H9 (cell line): ENCODE results near the gene CHMP6. TPM values are rescaled to one million over a fixed set of nuclear protein-coding genes. Genes with fewer than 3 reads are reported as not detected.

Source experiments
- DNase-seq: peaks from one replicate; pipeline ENCODE4 v3.0.0-alpha.2; 2017
- H2AFZ ChIP-seq: one replicate; pipeline ENCODE4 v1.6.1; 2013; ENCODE audit warnings: mild to moderate bottlenecking, low read length, control low read depth, moderate library complexity
- H2AK5ac ChIP-seq: 2 replicates; pipeline ENCODE4 v1.6.1; 2013; ENCODE audit warnings: low read length, control low read depth, mixed read lengths; ENCODE audit not compliant: insufficient read length
- H2BK120ac ChIP-seq: one replicate; pipeline ENCODE4 v1.6.1; 2013; ENCODE audit warnings: low read depth, mild to moderate bottlenecking, low read length, control low read depth, inconsistent platforms; ENCODE audit not compliant: poor library complexity, severe bottlenecking
- H2BK12ac ChIP-seq: 2 replicates; pipeline ENCODE4 v1.6.1; 2013; ENCODE audit warnings: low read length, control low read depth, mixed read lengths, low read depth; ENCODE audit not compliant: insufficient read length
- H2BK15ac ChIP-seq: 2 replicates; pipeline ENCODE4 v1.6.1; 2013; ENCODE audit warnings: low read depth, low read length, control low read depth
- H2BK20ac ChIP-seq: one replicate; pipeline ENCODE4 v1.6.1; 2013; ENCODE audit warnings: low read depth, mild to moderate bottlenecking, low read length, control low read depth, inconsistent platforms; ENCODE audit not compliant: poor library complexity, severe bottlenecking
- H2BK5ac ChIP-seq: 2 replicates; pipeline ENCODE4 v1.6.1; 2013; ENCODE audit warnings: low read length, control low read depth, mixed read lengths; ENCODE audit not compliant: insufficient read length
- H3K14ac ChIP-seq: 2 replicates; pipeline ENCODE4 v1.6.1; 2013; ENCODE audit warnings: low read length, control low read depth; ENCODE audit not compliant: insufficient read depth
- H3K18ac ChIP-seq: 2 replicates; pipeline ENCODE4 v1.6.1; 2013; ENCODE audit warnings: low read depth, mild to moderate bottlenecking, mixed read lengths, low read length, control low read depth; ENCODE audit not compliant: insufficient read length
- H3K23ac ChIP-seq: 2 replicates; pipeline ENCODE4 v1.6.1; 2013; ENCODE audit warnings: low read length, control low read depth, mixed read lengths, low read depth; ENCODE audit not compliant: insufficient read length
- H3K23me2 ChIP-seq: 2 replicates; pipeline ENCODE4 v1.6.1; 2013; ENCODE audit warnings: low read depth, mild to moderate bottlenecking, mixed read lengths, low read length, control low read depth; ENCODE audit not compliant: insufficient read length, poor library complexity, severe bottlenecking
- H3K27ac ChIP-seq: 2 replicates; pipeline ENCODE4 v1.5.1; 2013; ENCODE audit warnings: low read length, control low read depth, mixed read lengths, low read depth; ENCODE audit not compliant: insufficient read length
- H3K27me3 ChIP-seq: 2 replicates; pipeline ENCODE4 v1.6.1; 2013; ENCODE audit warnings: low read length, control low read depth, inconsistent platforms; ENCODE audit not compliant: insufficient read depth
- H3K4ac ChIP-seq: 2 replicates; pipeline ENCODE4 v1.6.1; 2013; ENCODE audit warnings: low read depth, mild to moderate bottlenecking, control low read depth, inconsistent platforms, low read length, moderate library complexity
- H3K4me1 ChIP-seq: 2 replicates; pipeline ENCODE4 v1.6.1; 2013; ENCODE audit warnings: low read length, control low read depth, inconsistent platforms; ENCODE audit not compliant: insufficient read depth
- H3K4me2 ChIP-seq: 2 replicates; pipeline ENCODE4 v1.6.1; 2013; ENCODE audit warnings: low read length, control low read depth, mixed read lengths; ENCODE audit not compliant: insufficient read length, insufficient read depth
- H3K56ac ChIP-seq: 2 replicates; pipeline ENCODE4 v1.6.1; 2013; ENCODE audit warnings: low read depth, mild to moderate bottlenecking, mixed read lengths, low read length, control low read depth; ENCODE audit not compliant: insufficient read length
- H3K79me1 ChIP-seq: 2 replicates; pipeline ENCODE4 v1.6.1; 2013; ENCODE audit warnings: low read depth, mild to moderate bottlenecking, moderate library complexity, low read length, control low read depth, inconsistent platforms; ENCODE audit not compliant: insufficient read depth, poor library complexity, severe bottlenecking
- H3K79me2 ChIP-seq: 2 replicates; pipeline ENCODE4 v1.6.1; 2013; ENCODE audit warnings: low read length, control low read depth, inconsistent platforms; ENCODE audit not compliant: insufficient read depth
- H3K9ac ChIP-seq: 2 replicates; pipeline ENCODE4 v1.6.1; 2013; ENCODE audit warnings: low read length, control low read depth, mixed read lengths; ENCODE audit not compliant: insufficient read length; ENCODE audit errors: extremely low read depth
- H3K9me3 ChIP-seq: one replicate; pipeline ENCODE4 v1.6.1; 2013; ENCODE audit warnings: low read depth, low read length, inconsistent platforms; ENCODE audit not compliant: control insufficient read depth
- H3T11ph ChIP-seq: one replicate; pipeline ENCODE4 v1.6.1; 2013; ENCODE audit warnings: mild to moderate bottlenecking, low read length, control low read depth, inconsistent platforms
- H4K20me1 ChIP-seq: one replicate; pipeline ENCODE4 v1.6.1; 2013; ENCODE audit not compliant: control insufficient read depth, insufficient read length, insufficient read depth
- H4K5ac ChIP-seq: 2 replicates; pipeline ENCODE4 v1.6.1; 2013; ENCODE audit warnings: low read depth, mild to moderate bottlenecking, mixed read lengths, low read length, control low read depth; ENCODE audit not compliant: insufficient read length
- H4K8ac ChIP-seq: replicated peaks from 2 replicates; pipeline ENCODE4 v1.6.1; 2013; ENCODE audit warnings: low read length, control low read depth, mixed read lengths, low read depth; ENCODE audit not compliant: insufficient read length
- H4K91ac ChIP-seq: 2 replicates; pipeline ENCODE4 v1.6.1; 2013; ENCODE audit warnings: low read depth, mild to moderate bottlenecking, moderate library complexity, mixed read lengths, low read length, control low read depth; ENCODE audit not compliant: insufficient read length
- H3K27ac Mint-ChIP-seq, 3 experiments: 2 replicates in 2 of 3; 3 replicates in 1 of 3; pipeline ENCODE4 v1.8.0; 2020 to 2021; ENCODE audit warnings: mixed read lengths in 3 of 3, mild to moderate bottlenecking in 1 of 3, moderate library complexity in 1 of 3
- H3K27me3 Mint-ChIP-seq: 2 replicates; pipeline ENCODE4 v1.8.0; 2021; ENCODE audit warnings: low read depth, mild to moderate bottlenecking, moderate library complexity, mixed read lengths
- H3K36me3 Mint-ChIP-seq, 3 experiments: 2 replicates in 2 of 3; 3 replicates in 1 of 3; pipeline ENCODE4 v1.8.0; 2020 to 2021; ENCODE audit warnings: low read depth in 3 of 3, mixed read lengths in 3 of 3; ENCODE audit not compliant: insufficient read depth in 1 of 3
- H3K4me1 Mint-ChIP-seq, 2 experiments: 2 replicates each; pipeline ENCODE4 v1.8.0; 2020; ENCODE audit warnings: mixed read lengths in 2 of 2
- H3K4me3 Mint-ChIP-seq, 2 experiments: 2 replicates in 1 of 2; 3 replicates in 1 of 2; pipeline ENCODE4 v1.8.0; 2020 to 2021; ENCODE audit warnings: mild to moderate bottlenecking in 2 of 2, mixed read lengths in 2 of 2, moderate library complexity in 1 of 2
- H3K9me3 Mint-ChIP-seq, 2 experiments: 2 replicates in 1 of 2; 3 replicates in 1 of 2; pipeline ENCODE4 v1.8.0; 2020; ENCODE audit warnings: mild to moderate bottlenecking in 2 of 2, mixed read lengths in 2 of 2, moderate library complexity in 1 of 2
- WGBS: extraction: QIAGEN DNeasy Blood & Tissue Kit; methylation state at CpG from one replicate; pipeline ENCODE4 v1.1.7; 2013; ENCODE audit warnings: missing lambda C conversion rate, low lambda C conversion rate, mixed read lengths; ENCODE audit not compliant: insufficient read length; ENCODE audit errors: extremely low coverage; 5-methylcytosine and 5-hydroxymethylcytosine counted together
- total RNA-seq: library from RNA; stranded (reverse); gene quantifications from 2 replicates; pipeline ENCODE4 v1.2.1, GENCODE V29; 2021
- TF ChIP-seq, protein P1 (sequence below): fragments of 200-600 bp; sonication (generic); conservative IDR thresholded peaks from 3 replicates; pipeline ENCODE4 v1.8.0; 2021; ENCODE audit warnings: antibody characterized with exemption, mild to moderate bottlenecking

Gene CHMP6
- total RNA-seq, 1 experiment from 2014 or later, result 23.4 TPM

DNA sequence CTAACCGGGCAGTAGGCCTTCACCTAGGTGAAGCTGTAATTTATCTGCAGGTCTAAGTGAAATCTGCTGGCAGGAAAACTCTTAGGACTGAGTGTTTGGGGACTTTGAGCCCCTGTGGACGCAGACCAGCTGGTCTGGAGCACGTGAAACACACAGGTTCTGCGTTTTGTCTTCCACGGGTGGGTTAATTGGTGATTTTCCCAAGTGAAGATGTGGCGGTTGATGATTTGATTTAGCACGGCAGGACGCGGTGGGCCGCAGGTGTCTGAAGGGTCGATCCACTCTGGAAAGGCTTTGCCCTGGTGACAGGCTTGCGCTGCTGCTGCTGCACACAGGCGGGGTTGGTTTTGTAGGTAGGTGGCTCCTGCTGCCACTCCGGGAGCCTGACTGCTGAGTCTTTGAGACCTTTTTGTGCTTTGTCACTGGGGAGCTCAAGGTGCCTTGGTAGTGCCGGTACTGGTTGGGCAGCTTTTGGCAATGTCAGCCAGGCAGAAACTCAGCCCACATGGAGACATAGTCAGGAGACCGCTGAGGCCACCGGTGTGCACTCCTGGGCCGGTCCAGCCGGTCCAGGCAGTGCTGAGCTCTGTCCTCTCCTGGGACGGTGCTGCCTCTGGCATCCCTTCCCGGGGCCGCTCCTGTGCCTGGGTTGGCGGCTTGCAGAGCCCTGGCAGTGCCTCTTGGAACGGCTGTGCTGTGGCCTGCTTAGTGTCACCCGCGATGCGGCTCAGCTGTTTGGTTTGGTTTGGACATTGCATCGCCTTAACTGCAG lies 45.6 kb downstream of the CHMP6 start:
- Histone ChIP-seq H2BK120ac (no peak overlapping the region), H2BK12ac (no peak overlapping the region), H3K4me2 (no peak overlapping the region), H3K14ac (no peak overlapping the region), H3K79me2 (no peaks in the 10 kb centered on the region; the same call in 1 of the 2 replicates), H4K20me1 (no peaks in the 10 kb centered on the region), H3K23me2 (peaks cover 9% of the 10 kb centered on the region), H3K56ac (no peak overlapping the region), H2BK5ac (no peak overlapping the region), H3K23ac (no peak overlapping the region), H3K18ac (no peak overlapping the region), H2BK15ac (no peak overlapping the region), H3K9me3 (no peaks in the 10 kb centered on the region), H3K79me1 (no peaks in the 10 kb centered on the region), H2AK5ac (no peak overlapping the region), H4K91ac (no peak overlapping the region), H3K4ac (no peak overlapping the region), H4K5ac (no peak overlapping the region), H3K27me3 (peaks cover 2% of the 10 kb centered on the region; the same call in 1 of the 2 replicates), H3T11ph (no peak overlapping the region), H2AFZ (no peak overlapping the region), H3K9ac (no peak overlapping the region), H4K8ac (no peak overlapping the region), H2BK20ac (no peak overlapping the region), H3K27ac (no peak overlapping the region), H3K4me1 (peaks cover 4% of the 10 kb centered on the region; the same call in 1 of the 2 replicates)
- DNase-seq, result no peak
- Mint-ChIP-seq H3K9me3 (no peaks in the 10 kb centered on the region; a peak in 1 of 5 replicates), H3K4me1 (peaks cover 31 to 47% of the 10 kb centered on the region in 2 experiments), H3K27me3 (peaks cover 25% of the 10 kb centered on the region), H3K4me3 (peak overlapping the region; percentile 82 to 89; a peak in 4 of 5 replicates), H3K27ac (no peak overlapping the region; a peak in 1 of 7 replicates), H3K36me3 (peaks cover 2 to 18% (median 10%) of the 10 kb centered on the region in 3 experiments; a peak in 6 of 7 replicates)
- WGBS, result no CpG with 5 or more reads among the region's 28 CpGs
- TF ChIP-seq, protein P1, sequence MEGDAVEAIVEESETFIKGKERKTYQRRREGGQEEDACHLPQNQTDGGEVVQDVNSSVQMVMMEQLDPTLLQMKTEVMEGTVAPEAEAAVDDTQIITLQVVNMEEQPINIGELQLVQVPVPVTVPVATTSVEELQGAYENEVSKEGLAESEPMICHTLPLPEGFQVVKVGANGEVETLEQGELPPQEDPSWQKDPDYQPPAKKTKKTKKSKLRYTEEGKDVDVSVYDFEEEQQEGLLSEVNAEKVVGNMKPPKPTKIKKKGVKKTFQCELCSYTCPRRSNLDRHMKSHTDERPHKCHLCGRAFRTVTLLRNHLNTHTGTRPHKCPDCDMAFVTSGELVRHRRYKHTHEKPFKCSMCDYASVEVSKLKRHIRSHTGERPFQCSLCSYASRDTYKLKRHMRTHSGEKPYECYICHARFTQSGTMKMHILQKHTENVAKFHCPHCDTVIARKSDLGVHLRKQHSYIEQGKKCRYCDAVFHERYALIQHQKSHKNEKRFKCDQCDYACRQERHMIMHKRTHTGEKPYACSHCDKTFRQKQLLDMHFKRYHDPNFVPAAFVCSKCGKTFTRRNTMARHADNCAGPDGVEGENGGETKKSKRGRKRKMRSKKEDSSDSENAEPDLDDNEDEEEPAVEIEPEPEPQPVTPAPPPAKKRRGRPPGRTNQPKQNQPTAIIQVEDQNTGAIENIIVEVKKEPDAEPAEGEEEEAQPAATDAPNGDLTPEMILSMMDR, result no peak
